HG03103 (cell line): ENCODE measurements around the gene ENPP7.

Source experiments
- ATAC-seq: cut with Tn5 transposase; IDR thresholded peaks from one replicate; pipeline ENCODE4 v1.9.1; 2021; ENCODE audit warnings: low read depth; ENCODE audit not compliant: unreplicated experiment

Gene ENPP7

GRCh38 chr17:79789943-79790804 is 59.4 kb downstream of the ENPP7 start:
- no peak for ATAC-seq

GRCh38 chr17:79790805-79791734 is 60.3 kb downstream of the ENPP7 start:
- no peak for ATAC-seq

- no peak for ATAC-seq
Observed at GRCh38 chr17:79791735-79792161, 61.0 kb downstream of the ENPP7 start.
